HCT116 (cell line): ENCODE results near the gene KATNBL1. TPM values are rescaled to one million over a fixed set of nuclear protein-coding genes. Genes with fewer than 3 reads are reported as not detected.
A peak's percentile ranks its signal among the peaks of the same experiment; 100 is the strongest.

ENCODE experiments used
- ATAC-seq: fragments of 200-7000 bp; cut with Tn5 transposase; 2 replicates; pipeline ENCODE4 v1.9.1; 2020; ENCODE audit warnings: mild to moderate bottlenecking, moderate library complexity
- BruUV-seq: library from RNA; stranded (reverse); fragments of 400-500 nt; replicated peaks from 2 replicates; lab custom pipeline; 2021; lab: Mats Ljungman, UMichigan
- CTCF ChIA-PET: fragments of 300-600 bp; sonication (Branson Sonifier 250); formaldehyde crosslinking; loops from one replicate; lab custom pipeline; 2021; ENCODE audit warnings: antibody characterized with exemption; lab: Charles Lee
- POLR2A ChIA-PET: fragments of 300-600, 350-600 bp; sonication (Branson Sonifier 250); formaldehyde crosslinking; loops from one replicate; lab custom pipeline; 2021; ENCODE audit warnings: antibody characterized with exemption; lab: Charles Lee
- RAD21 ChIA-PET, 2 experiments: fragments of 300-600 bp; sonication (Branson Sonifier 250); formaldehyde crosslinking; loops; one replicate each; lab custom pipeline; 2023; ENCODE audit warnings: low total read pairs in 2 of 2; ENCODE audit not compliant: uncharacterized antibody in 2 of 2, unreplicated experiment in 2 of 2, low non-redundant PET in 1 of 2; lab: Charles Lee
- DNase-seq: peaks from one replicate; pipeline ENCODE4 v3.0.0-alpha.2; 2010; ENCODE audit warnings: low read depth, low spot score
- H2AFZ ChIP-seq: fragments of 200-600 bp; shearing (Covaris generic), sonication (generic); 2 replicates; pipeline ENCODE4 v1.6.1; 2017; ENCODE audit warnings: low read depth, mixed run types, mixed read lengths, antibody characterized with exemption, low read length; ENCODE audit not compliant: poor library complexity, severe bottlenecking
- H3K27ac ChIP-seq: 2 replicates; pipeline ENCODE4 v1.5.1; 2012; ENCODE audit warnings: low read depth, low read length
- H3K27me3 ChIP-seq: fragments of 200-600 bp; sonication (generic); 2 replicates; pipeline ENCODE4 v1.6.1; 2016; ENCODE audit warnings: mixed run types, low read length, mixed read lengths; ENCODE audit not compliant: insufficient read depth
- H3K36me3 ChIP-seq, 2 experiments: fragments of 200-500 bp in 1 of 2; fragments of 200-600 bp in 1 of 2; sonication (Bioruptor generic) in 1 of 2; sonication (generic) in 1 of 2; 2 replicates each; pipeline versions ENCODE4 v1.5.1 to v1.6.1; 2014 to 2016; ENCODE audit warnings: low read length in 2 of 2, inconsistent platforms in 1 of 2, mixed read lengths in 1 of 2, mixed run types in 1 of 2; ENCODE audit not compliant: insufficient read depth in 2 of 2, control insufficient read depth in 1 of 2
- H3K4me1 ChIP-seq, 2 experiments: fragments of 200-600 bp in 1 of 2; sonication (generic) in 1 of 2; 2 replicates each; pipeline versions ENCODE4 v1.5.1 to v1.6.1; 2012 to 2017; ENCODE audit warnings: low read length in 2 of 2, inconsistent platforms in 1 of 2, mild to moderate bottlenecking in 1 of 2, mixed read lengths in 1 of 2, mixed run types in 1 of 2, moderate library complexity in 1 of 2; ENCODE audit not compliant: insufficient read depth in 2 of 2, control insufficient read depth in 1 of 2
- H3K4me2 ChIP-seq: fragments of 200-600 bp; sonication (generic); 2 replicates; pipeline ENCODE4 v1.6.1; 2017; ENCODE audit warnings: mixed run types, low read length, mixed read lengths
- H3K4me3 ChIP-seq, 2 experiments: fragments of 200-600 bp in 1 of 2; sonication (generic) in 1 of 2; replicated peaks in 1 of 2; 2 replicates each; pipeline ENCODE4 v1.5.1; 2011 to 2016; ENCODE audit warnings: low read length in 2 of 2, control low read depth in 1 of 2, low read depth in 1 of 2, mild to moderate bottlenecking in 1 of 2, mixed read lengths in 1 of 2, mixed run types in 1 of 2
- H3K79me2 ChIP-seq: fragments of 200-600 bp; sonication (generic); 2 replicates; pipeline ENCODE4 v1.6.1; 2017; ENCODE audit warnings: mild to moderate bottlenecking, mixed run types, low read length, moderate library complexity, mixed read lengths; ENCODE audit not compliant: insufficient read depth
- H3K9ac ChIP-seq: fragments of 200-600 bp; sonication (generic); 2 replicates; pipeline ENCODE4 v1.6.1; 2016; ENCODE audit warnings: low read length, mixed read lengths
- H3K9me2 ChIP-seq: fragments of 200-600 bp; sonication (generic), shearing (Covaris generic); 2 replicates; pipeline ENCODE4 v1.6.1; 2017; ENCODE audit warnings: mixed run types, mild to moderate bottlenecking, moderate library complexity; ENCODE audit not compliant: insufficient read depth
- H3K9me3 ChIP-seq, 2 experiments: fragments of 200-500 bp in 1 of 2; fragments of 200-600 bp in 1 of 2; sonication (Bioruptor generic) in 1 of 2; sonication (generic) in 1 of 2; 2 replicates each; pipeline ENCODE4 v1.6.1; 2014 to 2017; ENCODE audit warnings: low read length in 2 of 2, mixed read lengths in 2 of 2, inconsistent platforms in 1 of 2, low read depth in 1 of 2, mild to moderate bottlenecking in 1 of 2, mixed run types in 1 of 2, moderate library complexity in 1 of 2; ENCODE audit not compliant: control insufficient read depth in 1 of 2, insufficient read depth in 1 of 2
- H4K20me1 ChIP-seq: fragments of 200-600 bp; sonication (generic), shearing (Covaris generic); 2 replicates; pipeline ENCODE4 v1.6.1; 2017; ENCODE audit warnings: mixed run types, mild to moderate bottlenecking, moderate library complexity; ENCODE audit not compliant: insufficient read depth
- CBX3 ChIP-seq: IDR thresholded peaks from 2 replicates; pipeline ENCODE4 v1.6.1; 2012; ENCODE audit warnings: low read depth
- CEBPB ChIP-seq: IDR thresholded peaks from 2 replicates; pipeline ENCODE4 v1.6.1; 2012; ENCODE audit warnings: low read depth
- EGR1 ChIP-seq: IDR thresholded peaks from 2 replicates; pipeline ENCODE4 v1.6.1; 2012; ENCODE audit warnings: low read depth
- ELF1 ChIP-seq: IDR thresholded peaks from 2 replicates; pipeline ENCODE4 v1.6.1; 2012; ENCODE audit warnings: low read depth, borderline replicate concordance
- EZH2 ChIP-seq: fragments of 200-600 bp; sonication (generic); IDR thresholded peaks from 2 replicates; pipeline ENCODE4 v1.6.1; 2017; ENCODE audit warnings: antibody characterized with exemption, mixed run types
- FOSL1 ChIP-seq: IDR thresholded peaks from 2 replicates; pipeline ENCODE4 v1.6.1; 2012; ENCODE audit warnings: low read depth
- JUND ChIP-seq: IDR thresholded peaks from 2 replicates; pipeline ENCODE4 v1.6.1; 2012
- POLR2A ChIP-seq: IDR thresholded peaks from 2 replicates; pipeline ENCODE4 v1.7.0; 2011; ENCODE audit warnings: borderline replicate concordance; ENCODE audit not compliant: insufficient read depth, insufficient read length; ENCODE audit errors: extremely low read depth
- POLR2AphosphoS5 ChIP-seq: IDR thresholded peaks from 2 replicates; pipeline ENCODE4 v1.6.1; 2011; ENCODE audit warnings: mild to moderate bottlenecking, low read depth, low read length, moderate library complexity
- RAD21 ChIP-seq: IDR thresholded peaks from 2 replicates; pipeline ENCODE4 v1.6.1; 2012; ENCODE audit warnings: low read depth, mild to moderate bottlenecking
- SIN3A ChIP-seq: IDR thresholded peaks from 2 replicates; pipeline ENCODE4 v1.6.1; 2012; ENCODE audit warnings: low read depth
- SP1 ChIP-seq: IDR thresholded peaks from 2 replicates; pipeline ENCODE4 v1.6.1; 2012; ENCODE audit warnings: low read depth
- SRF ChIP-seq: IDR thresholded peaks from 2 replicates; pipeline ENCODE4 v1.6.1; 2012; ENCODE audit warnings: low read depth
- TCF7L2 ChIP-seq: IDR thresholded peaks from 2 replicates; pipeline ENCODE4 v1.7.0; 2011; ENCODE audit warnings: borderline replicate concordance, inconsistent platforms; ENCODE audit not compliant: insufficient read depth, insufficient read length; ENCODE audit errors: extremely low read depth
- ZFX ChIP-seq: fragments of 450-650 bp; IDR thresholded peaks from 2 replicates; pipeline ENCODE4 v1.6.1; 2017
- ZNF274 ChIP-seq: fragments of 200-500 bp; sonication (Bioruptor generic); IDR thresholded peaks from 2 replicates; pipeline ENCODE4 v1.6.1; 2014; ENCODE audit warnings: mild to moderate bottlenecking, low read depth, low read length, inconsistent platforms
- intact Hi-C: fragments of 100-400 bp; cut with micrococcal nuclease; formaldehyde crosslinking; loops from 2 replicates; pipeline ENCODE4 v1.10.0; 2022
- total RNA-seq: library from RNA; stranded (reverse); gene quantifications from one replicate; pipeline ENCODE4 v1.2.1, GENCODE V29; 2021; ENCODE audit not compliant: unreplicated experiment
- TF ChIP-seq, protein P1 (sequence below): IDR thresholded peaks from 2 replicates; pipeline ENCODE4 v1.6.1; 2012

KATNBL1 gene
- total RNA-seq, 1 experiment from 2014 or later = 40.5 TPM

DNA sequence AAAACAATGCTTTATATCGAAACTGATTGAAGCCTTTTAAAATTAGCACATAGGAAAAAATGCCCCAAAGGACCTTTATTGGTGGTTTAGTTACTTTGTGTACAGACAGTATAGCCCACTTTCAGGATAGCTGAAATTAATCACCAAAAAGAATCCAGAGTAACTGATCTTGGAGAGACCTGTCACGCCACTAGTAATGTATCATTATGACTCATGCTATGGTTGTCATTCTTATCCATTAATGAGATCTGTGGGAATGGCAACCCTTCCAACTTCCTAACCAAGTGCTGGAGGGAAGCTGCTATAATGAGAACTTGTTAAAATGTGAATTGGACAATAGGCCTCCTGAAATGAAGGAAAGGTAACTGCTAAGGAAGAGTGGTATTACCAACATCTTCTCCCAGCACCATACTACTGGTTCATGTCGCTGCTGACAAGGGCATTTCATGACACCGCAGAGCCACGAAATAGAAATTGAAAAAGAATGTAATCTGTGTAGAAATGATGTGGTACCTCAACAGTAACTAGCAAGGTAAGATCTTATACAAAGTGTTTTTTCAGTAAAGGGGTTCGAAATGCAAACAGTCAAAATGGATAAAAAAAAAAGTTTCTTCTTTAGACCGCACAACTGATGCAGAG is 7.8 kb upstream of the KATNBL1 start:
- H2AFZ ChIP-seq = peak overlapping the region; percentile 50

DNA sequence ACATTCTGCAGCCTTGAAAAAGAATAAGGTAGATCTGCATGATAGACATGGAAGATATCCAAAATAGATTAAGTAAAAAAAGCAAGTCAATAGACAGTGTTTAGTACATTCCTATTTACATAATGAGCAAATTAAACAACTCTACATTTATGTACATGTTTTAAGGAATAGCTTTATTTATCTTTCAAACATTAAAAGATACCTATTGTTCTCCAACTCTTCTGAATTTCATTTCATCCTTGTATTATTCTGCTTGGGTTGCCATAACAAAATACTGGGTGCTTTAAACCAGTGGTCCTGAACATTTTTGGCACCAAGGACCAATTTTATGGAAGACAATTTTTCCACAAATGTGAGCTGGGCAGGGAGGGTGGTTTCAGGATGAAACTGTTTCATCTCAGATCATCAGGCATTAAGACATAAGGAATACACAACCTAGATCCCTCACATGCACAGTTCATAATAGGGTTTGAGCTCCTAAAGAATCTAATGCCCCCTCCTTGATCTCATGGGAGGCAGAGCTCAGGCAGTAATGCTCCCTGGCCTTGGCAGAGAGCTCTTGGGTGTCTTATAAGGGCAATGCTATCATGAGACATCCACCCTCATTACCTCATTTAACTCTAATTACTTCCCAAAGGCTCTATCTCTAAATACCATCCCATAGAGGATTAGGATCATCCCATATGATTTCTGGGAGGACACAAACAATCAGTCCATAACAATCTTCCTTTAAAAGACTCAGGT is 6.8 kb upstream of the KATNBL1 start:
- Histone ChIP-seq H4K20me1 (no peaks in the 10 kb centered on the region), H2AFZ (no peak overlapping the region), H3K27ac (no peak overlapping the region), H3K9me3 (no peaks in the 10 kb centered on the region), H3K4me3 (no peak overlapping the region), H3K27me3 (no peaks in the 10 kb centered on the region), H3K9me2 (no peaks in the 10 kb centered on the region), H3K4me1 (peaks cover 3 to 15% of the 10 kb centered on the region in 2 experiments; a peak in 3 of 4 replicates), H3K79me2 (no peaks in the 10 kb centered on the region), H3K4me2 (no peak overlapping the region), H3K36me3 (no peaks in the 10 kb centered on the region), H3K9ac (no peak overlapping the region)
- DNase-seq (no peak), ATAC-seq (no peak)
- CTCF ChIA-PET = interaction anchor here (1.5 kb wide), 1 partner anchor 107 kb away, joined by 6 read pairs; no protein-coding TSS in a partner anchor
- TF ChIP-seq CBX3 = no peak
- TF ChIP-seq CEBPB = no peak
- TF ChIP-seq TCF7L2 = no peak
- no peak for TF ChIP-seq POLR2AphosphoS5
- TF ChIP-seq EZH2 = no peak
- no peak for TF ChIP-seq POLR2A
- no peak for TF ChIP-seq JUND
- no peak for TF ChIP-seq SRF
- no peak for TF ChIP-seq SIN3A
- no peak for TF ChIP-seq ZFX
- TF ChIP-seq ELF1 = no peak
- TF ChIP-seq ZNF274 = no peak
- TF ChIP-seq, protein P1, sequence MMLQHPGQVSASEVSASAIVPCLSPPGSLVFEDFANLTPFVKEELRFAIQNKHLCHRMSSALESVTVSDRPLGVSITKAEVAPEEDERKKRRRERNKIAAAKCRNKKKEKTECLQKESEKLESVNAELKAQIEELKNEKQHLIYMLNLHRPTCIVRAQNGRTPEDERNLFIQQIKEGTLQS = no peak
- TF ChIP-seq FOSL1 = no peak
- no peak for TF ChIP-seq RAD21
- no peak for TF ChIP-seq SP1
- POLR2A ChIA-PET = no interaction called here
- no TSS peak for BruUV-seq
- intact Hi-C loops = no loop called here
- RAD21 ChIA-PET = no interaction called here

More for the DNA sequence above, 7.8 kb upstream of the KATNBL1 start:
- Histone ChIP-seq H3K9me2 (no peaks in the 10 kb centered on the region), H3K4me3 (no peak overlapping the region), H3K4me2 (peak overlapping the region; percentile 53), H3K79me2 (no peaks in the 10 kb centered on the region), H4K20me1 (no peaks in the 10 kb centered on the region), H3K9me3 (no peaks in the 10 kb centered on the region), H3K27ac (no peak overlapping the region), H3K36me3 (no peaks in the 10 kb centered on the region), H3K27me3 (no peaks in the 10 kb centered on the region), H3K4me1 (peaks cover 3 to 15% of the 10 kb centered on the region in 2 experiments; a peak in 3 of 4 replicates), H3K9ac (no peak overlapping the region)
- peak; percentile 65 for ATAC-seq
- CTCF ChIA-PET = interaction anchor here (0.8 kb wide), 1 partner anchor 8 kb away, joined by 3 read pairs; the partner anchor contains the start of gene KATNBL1
- no TSS peak for BruUV-seq
- intact Hi-C loops = no loop called here
- no peak for DNase-seq
- POLR2A ChIA-PET = no interaction called here
- TF ChIP-seq, protein P1 = no peak
- TF ChIP-seq JUND (peak; percentile 52; the same call in 1 of the 2 replicates), FOSL1 (peak; percentile 48; the same call in 1 of the 2 replicates), EGR1 (no peak)
- RAD21 ChIA-PET = no interaction called here
